GM18870 (cell line): ENCODE measurements around the gene LTBP4.
"Not testable (repeated sequence)": the region's sequence is repeated elsewhere in the genome, so short reads cannot be mapped to it uniquely, and the experiment has no call there.

ENCODE experiments used
- ATAC-seq: cut with Tn5 transposase; IDR thresholded peaks from one replicate; pipeline ENCODE4 v1.9.1; 2021; ENCODE audit warnings: moderate library complexity; ENCODE audit not compliant: unreplicated experiment

Gene LTBP4

GRCh38 chr19:40601134-40601974 is at the start of gene LTBP4:
TSS of gene LTBP4 (plus strand) at chr19:40601369. CDS start at chr19:40601388, 19 bp downstream.
- no peak for ATAC-seq

GRCh38 chr19:40552848-40553247 is 48.3 kb upstream of the LTBP4 start:
- ATAC-seq, result no peak

GRCh38 chr19:40553885-40554857 is 47.0 kb upstream of the LTBP4 start:
- no peak for ATAC-seq

GRCh38 chr19:40555978-40556689 is 45.0 kb upstream of the LTBP4 start:
- ATAC-seq, result no peak

- no peak for ATAC-seq
Measured at GRCh38 chr19:40556953-40557530, 44.1 kb upstream of the LTBP4 start.

- ATAC-seq, result no peak
Measured at GRCh38 chr19:40559394-40559793, 41.8 kb upstream of the LTBP4 start.

- ATAC-seq, result no peak
Measured at GRCh38 chr19:40560092-40560507, 41.1 kb upstream of the LTBP4 start.

GRCh38 chr19:40561947-40562346 is 39.2 kb upstream of the LTBP4 start:
- ATAC-seq, result no peak

GRCh38 chr19:40564535-40564934 is 36.6 kb upstream of the LTBP4 start:
- not testable (repeated sequence) for ATAC-seq

- ATAC-seq, result no peak
Measured at GRCh38 chr19:40565355-40565754, 35.8 kb upstream of the LTBP4 start.

GRCh38 chr19:40565910-40566495 is 35.2 kb upstream of the LTBP4 start:
- no peak for ATAC-seq

GRCh38 chr19:40567040-40567749 is 34.0 kb upstream of the LTBP4 start:
- ATAC-seq, result no peak

- no peak for ATAC-seq
Measured at GRCh38 chr19:40567750-40568494, 33.2 kb upstream of the LTBP4 start.

GRCh38 chr19:40570313-40571004 is 30.7 kb upstream of the LTBP4 start:
- ATAC-seq, result peak; percentile 67

- no peak for ATAC-seq
Measured at GRCh38 chr19:40571005-40571318, 30.2 kb upstream of the LTBP4 start.

GRCh38 chr19:40571831-40572495 is 29.2 kb upstream of the LTBP4 start:
- no peak for ATAC-seq

- ATAC-seq, result no peak
Measured at GRCh38 chr19:40575326-40575725, 25.8 kb upstream of the LTBP4 start.

- ATAC-seq, result peak; percentile 23
Measured at GRCh38 chr19:40576151-40576584, 25.0 kb upstream of the LTBP4 start.
